Measurements from ENCODE around the gene ATP2B3. TPM values are rescaled to one million over a fixed set of nuclear protein-coding genes. Genes with fewer than 3 reads are reported as not detected.

Gene ATP2B3
- total RNA-seq, 2 donors from 2014 or later = not detected

GRCh38 chrX:153592966-153593688 lies 75.7 kb downstream of the ATP2B3 start:
- no peaks in the 10 kb centered on the region for H3K27me3 ChIP-seq
- no peak for TF ChIP-seq CTCF (IDR thresholded peaks at IDR 0.05)
- H3K36me3 ChIP-seq = peaks cover 22% of the 10 kb centered on the region
- peak overlapping the region; percentile 48 to 72 for H3K27ac ChIP-seq
- peak; percentile 60 for DNase-seq (ENCODE audit: low spot score)
- no peak overlapping the region for H3K4me3 ChIP-seq
- no peaks in the 10 kb centered on the region for H3K9me3 ChIP-seq
- H3K4me1 ChIP-seq = peaks cover 0 to 10% of the 10 kb centered on the region in 2 donors

GRCh38 chrX:153593811-153594500 lies 76.5 kb downstream of the ATP2B3 start:
- no peak for TF ChIP-seq CTCF (IDR thresholded peaks at IDR 0.05)
- Histone ChIP-seq H3K27ac (peak overlapping the region; percentile 7 to 72), H3K36me3 (peaks cover 18% of the 10 kb centered on the region)

DNA sequence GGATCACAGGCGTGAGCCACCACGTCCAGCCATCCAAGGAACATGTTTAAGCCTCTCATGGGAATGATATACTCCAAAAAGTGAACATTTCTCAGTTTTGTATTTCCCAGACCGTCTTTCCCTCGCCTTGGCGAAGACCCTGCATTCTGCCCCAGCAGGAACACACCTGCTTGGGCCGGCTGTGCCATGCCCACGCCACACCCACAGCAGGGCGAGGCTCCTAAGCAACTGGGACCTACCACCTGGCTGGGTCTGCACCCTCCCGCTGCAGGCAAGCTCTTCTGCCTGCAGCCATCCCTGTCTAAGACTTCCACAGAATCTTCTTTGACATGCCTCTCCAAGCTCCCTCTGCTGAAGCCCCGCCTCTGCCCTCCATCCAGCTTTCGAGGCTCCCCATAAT lies 77.9 kb downstream of the ATP2B3 start:
- H3K4me3 ChIP-seq = no peak overlapping the region
- TF ChIP-seq CTCF (IDR thresholded peaks at IDR 0.05) = no peak
- H3K27me3 ChIP-seq = no peaks in the 10 kb centered on the region
- H3K4me1 ChIP-seq = peaks cover 0 to 17% of the 10 kb centered on the region in 2 donors
- H3K27ac ChIP-seq = peak overlapping the region in 1 of 2 donors; percentile 72
- H3K9me3 ChIP-seq = no peaks in the 10 kb centered on the region
- H3K36me3 ChIP-seq = peaks cover 18% of the 10 kb centered on the region
- no peak for DNase-seq (ENCODE audit: low spot score)

More at GRCh38 chrX:153593811-153594500, 76.5 kb downstream of the ATP2B3 start:
- Histone ChIP-seq H3K4me1 (peaks cover 0 to 11% of the 10 kb centered on the region in 2 donors), H3K9me3 (no peaks in the 10 kb centered on the region), H3K4me3 (no peak overlapping the region), H3K27me3 (no peaks in the 10 kb centered on the region)
- DNase-seq (ENCODE audit: low spot score) = no peak

- no peak for DNase-seq (ENCODE audit: low spot score)
- H3K27me3 ChIP-seq = no peaks in the 10 kb centered on the region
These were observed 78.7 kb downstream of the ATP2B3 start for GRCh38 chrX:153595859-153596857.

More at GRCh38 chrX:153595859-153596857, 78.7 kb downstream of the ATP2B3 start:
- Histone ChIP-seq H3K4me1 (peaks cover 0 to 21% of the 10 kb centered on the region in 2 donors), H3K9me3 (no peaks in the 10 kb centered on the region), H3K4me3 (no peak overlapping the region), H3K36me3 (peaks cover 18% of the 10 kb centered on the region), H3K27ac (no peak overlapping the region)
- TF ChIP-seq CTCF (IDR thresholded peaks at IDR 0.05) = no peak
